G401 (cell line): ENCODE results near the gene ZNF33A. TPM values are rescaled to one million over a fixed set of nuclear protein-coding genes. Genes with fewer than 3 reads are reported as not detected.

Experiments
- total RNA-seq: library from RNA; depleted of rRNA; stranded (reverse); fragments of >200 nt; shearing (Covaris generic); gene quantifications from 2 replicates; pipeline ENCODE4 v1.2.3, GENCODE V29; 2014; rRNA removed

The ZNF33A gene
- total RNA-seq, 1 experiment from 2014 or later, result 12.2 TPM

Other genes starting within 250 kb of the ZNF33A start
- gene ZNF248, start 153.1 kb upstream of the ZNF33A start, total RNA-seq, result 3.3 and 10.2 TPM in 2 replicates
- 0.78 and 1.2 TPM in 2 replicates for gene ZNF25, start 34.0 kb upstream of the ZNF33A start, total RNA-seq
- 12.1 and 17.0 TPM in 2 replicates for gene ZNF37A, start 83.7 kb downstream of the ZNF33A start, total RNA-seq